ENCODE data around the gene USP17L20.
"Not testable (repeated sequence)": the region's sequence is repeated elsewhere in the genome, so short reads cannot be mapped to it uniquely, and the experiment has no call there.

Gene USP17L20

GRCh38 chr4:9257824-9258223 is at the start of gene USP17L20:
Gene USP17L20, plus strand, starts transcription at chr4:9258124. Its CDS starts 0 bp downstream, at chr4:9258124.
- H3K36me3 ChIP-seq (ENCODE audit: insufficient read depth, low read length); H3K9ac ChIP-seq (ENCODE audit: low read depth, low read length); H3K9me3 ChIP-seq (ENCODE audit: control insufficient read depth, insufficient read depth, low read length); H3K4me1 ChIP-seq (ENCODE audit: insufficient read depth, low read length): not testable (repeated sequence)

- not testable (repeated sequence) for H3K36me3 ChIP-seq (ENCODE audit: insufficient read depth, low read length); H3K4me1 ChIP-seq (ENCODE audit: insufficient read depth, low read length); H3K9ac ChIP-seq (ENCODE audit: low read depth, low read length); H3K9me3 ChIP-seq (ENCODE audit: control insufficient read depth, insufficient read depth, low read length)
These were observed 47.6 kb upstream of the USP17L20 start, which contains the start of gene USP17L10 for GRCh38 chr4:9210357-9210756. Gene USP17L10, plus strand, starts transcription at chr4:9210657. Its CDS starts 0 bp downstream, at chr4:9210657.

- H3K36me3 ChIP-seq (ENCODE audit: insufficient read depth, low read length); H3K4me1 ChIP-seq (ENCODE audit: insufficient read depth, low read length); H3K9ac ChIP-seq (ENCODE audit: low read depth, low read length); H3K9me3 ChIP-seq (ENCODE audit: control insufficient read depth, insufficient read depth, low read length): not testable (repeated sequence)
These were observed 43.2 kb upstream of the USP17L20 start for GRCh38 chr4:9214701-9215100.

- not testable (repeated sequence) for H3K9me3 ChIP-seq (ENCODE audit: control insufficient read depth, insufficient read depth, low read length); H3K36me3 ChIP-seq (ENCODE audit: insufficient read depth, low read length); H3K9ac ChIP-seq (ENCODE audit: low read depth, low read length); H3K4me1 ChIP-seq (ENCODE audit: insufficient read depth, low read length)
These were observed 42.8 kb upstream of the USP17L20 start, which contains the start of gene USP17L11 for GRCh38 chr4:9215105-9215504. Gene USP17L11, plus strand, starts transcription at chr4:9215405. Its CDS starts 0 bp downstream, at chr4:9215405.

- H3K9ac ChIP-seq (ENCODE audit: low read depth, low read length); H3K36me3 ChIP-seq (ENCODE audit: insufficient read depth, low read length); H3K4me1 ChIP-seq (ENCODE audit: insufficient read depth, low read length); H3K9me3 ChIP-seq (ENCODE audit: control insufficient read depth, insufficient read depth, low read length): not testable (repeated sequence)
These were observed 38.1 kb upstream of the USP17L20 start, which contains the start of gene USP17L12 for GRCh38 chr4:9219852-9220251. Gene USP17L12, plus strand, starts transcription at chr4:9220152. Its CDS starts 0 bp downstream, at chr4:9220152.

GRCh38 chr4:9224596-9224995 is 33.3 kb upstream of the USP17L20 start, which contains the start of gene USP17L13:
Gene USP17L13, plus strand, starts transcription at chr4:9224896. Its CDS starts 0 bp downstream, at chr4:9224896.
- H3K4me1 ChIP-seq (ENCODE audit: insufficient read depth, low read length); H3K36me3 ChIP-seq (ENCODE audit: insufficient read depth, low read length); H3K9ac ChIP-seq (ENCODE audit: low read depth, low read length); H3K9me3 ChIP-seq (ENCODE audit: control insufficient read depth, insufficient read depth, low read length): not testable (repeated sequence)

- not testable (repeated sequence) for H3K9me3 ChIP-seq (ENCODE audit: control insufficient read depth, insufficient read depth, low read length); H3K36me3 ChIP-seq (ENCODE audit: insufficient read depth, low read length); H3K9ac ChIP-seq (ENCODE audit: low read depth, low read length); H3K4me1 ChIP-seq (ENCODE audit: insufficient read depth, low read length)
These were observed 27.7 kb upstream of the USP17L20 start for GRCh38 chr4:9230249-9230648.

- H3K9ac ChIP-seq (ENCODE audit: low read depth, low read length); H3K36me3 ChIP-seq (ENCODE audit: insufficient read depth, low read length); H3K9me3 ChIP-seq (ENCODE audit: control insufficient read depth, insufficient read depth, low read length); H3K4me1 ChIP-seq (ENCODE audit: insufficient read depth, low read length): not testable (repeated sequence)
These were observed 23.8 kb upstream of the USP17L20 start, which contains the start of gene USP17L15 for GRCh38 chr4:9234085-9234484. Gene USP17L15, plus strand, starts transcription at chr4:9234385. Its CDS starts 0 bp downstream, at chr4:9234385.

- H3K36me3 ChIP-seq (ENCODE audit: insufficient read depth, low read length); H3K9ac ChIP-seq (ENCODE audit: low read depth, low read length); H3K9me3 ChIP-seq (ENCODE audit: control insufficient read depth, insufficient read depth, low read length); H3K4me1 ChIP-seq (ENCODE audit: insufficient read depth, low read length): not testable (repeated sequence)
These were observed 19.5 kb upstream of the USP17L20 start for GRCh38 chr4:9238461-9238860.

GRCh38 chr4:9243579-9243978 is 14.3 kb upstream of the USP17L20 start, which contains the start of gene USP17L17:
Gene USP17L17, plus strand, starts transcription at chr4:9243879. Its CDS starts 0 bp downstream, at chr4:9243879.
- H3K36me3 ChIP-seq (ENCODE audit: insufficient read depth, low read length); H3K9me3 ChIP-seq (ENCODE audit: control insufficient read depth, insufficient read depth, low read length); H3K4me1 ChIP-seq (ENCODE audit: insufficient read depth, low read length); H3K9ac ChIP-seq (ENCODE audit: low read depth, low read length): not testable (repeated sequence)

GRCh38 chr4:9247953-9248680 is 9.8 kb upstream of the USP17L20 start, which contains the start of gene USP17L18:
Gene USP17L18, plus strand, starts transcription at chr4:9248630. Its CDS starts 0 bp downstream, at chr4:9248630.
- H3K36me3 ChIP-seq (ENCODE audit: insufficient read depth, low read length); H3K4me1 ChIP-seq (ENCODE audit: insufficient read depth, low read length); H3K9ac ChIP-seq (ENCODE audit: low read depth, low read length); H3K9me3 ChIP-seq (ENCODE audit: control insufficient read depth, insufficient read depth, low read length): not testable (repeated sequence)

GRCh38 chr4:9253078-9253477 is 4.8 kb upstream of the USP17L20 start, which contains the start of gene USP17L19:
Gene USP17L19, plus strand, starts transcription at chr4:9253378. Its CDS starts 0 bp downstream, at chr4:9253378.
- not testable (repeated sequence) for H3K4me1 ChIP-seq (ENCODE audit: insufficient read depth, low read length); H3K9ac ChIP-seq (ENCODE audit: low read depth, low read length); H3K36me3 ChIP-seq (ENCODE audit: insufficient read depth, low read length); H3K9me3 ChIP-seq (ENCODE audit: control insufficient read depth, insufficient read depth, low read length)

GRCh38 chr4:9262572-9262971 is 4.6 kb downstream of the USP17L20 start, which contains the start of gene USP17L21:
Gene USP17L21, plus strand, starts transcription at chr4:9262872. Its CDS starts 0 bp downstream, at chr4:9262872.
- not testable (repeated sequence) for H3K36me3 ChIP-seq (ENCODE audit: insufficient read depth, low read length); H3K9me3 ChIP-seq (ENCODE audit: control insufficient read depth, insufficient read depth, low read length); H3K4me1 ChIP-seq (ENCODE audit: insufficient read depth, low read length); H3K9ac ChIP-seq (ENCODE audit: low read depth, low read length)

GRCh38 chr4:9267319-9267718 is 9.4 kb downstream of the USP17L20 start, which contains the start of gene USP17L22:
Gene USP17L22, plus strand, starts transcription at chr4:9267619. Its CDS starts 0 bp downstream, at chr4:9267619.
- H3K9ac ChIP-seq (ENCODE audit: low read depth, low read length); H3K4me1 ChIP-seq (ENCODE audit: insufficient read depth, low read length); H3K36me3 ChIP-seq (ENCODE audit: insufficient read depth, low read length); H3K9me3 ChIP-seq (ENCODE audit: control insufficient read depth, insufficient read depth, low read length): not testable (repeated sequence)

- H3K4me1 ChIP-seq (ENCODE audit: insufficient read depth, low read length); H3K36me3 ChIP-seq (ENCODE audit: insufficient read depth, low read length); H3K9ac ChIP-seq (ENCODE audit: low read depth, low read length); H3K9me3 ChIP-seq (ENCODE audit: control insufficient read depth, insufficient read depth, low read length): not testable (repeated sequence)
These were observed 13.8 kb downstream of the USP17L20 start for GRCh38 chr4:9271719-9272118.
